NCI-H446 (cell line): ENCODE data around the gene GPR55.

Experiments
- DNase-seq, 2 experiments: peaks; one replicate each; lab custom pipeline; 2025; lab: John Stamatoyannopoulos, UW

GPR55 gene

GRCh38 chr2:230866756-230867523 lies 58.1 kb downstream of the GPR55 start:
- DNase-seq = peak; percentile 12 to 52

- no peak for DNase-seq
Measured at GRCh38 chr2:230865766-230866755, 59.0 kb downstream of the GPR55 start.

GRCh38 chr2:230865307-230865765 lies 59.7 kb downstream of the GPR55 start:
- no peak for DNase-seq

- DNase-seq = no peak
Measured at GRCh38 chr2:230864605-230865306, 60.3 kb downstream of the GPR55 start, which contains the start of gene ITM2C. Gene ITM2C (plus strand): TSS chr2:230864942. CDS start chr2:230865026, 84 bp downstream.

- DNase-seq = no peak
Measured at GRCh38 chr2:230864122-230864604, 60.9 kb downstream of the GPR55 start.

- no peak for DNase-seq
Measured at GRCh38 chr2:230863442-230864121, 61.5 kb downstream of the GPR55 start.

- no peak for DNase-seq
Measured at GRCh38 chr2:230863031-230863430, 62.0 kb downstream of the GPR55 start.

- no peak for DNase-seq
Measured at GRCh38 chr2:230862292-230862691, 62.8 kb downstream of the GPR55 start.

GRCh38 chr2:230861552-230862255 lies 63.3 kb downstream of the GPR55 start:
- DNase-seq = no peak
